D721Med (cell line): ENCODE data around the gene KIF7.

ENCODE experiments used
- DNase-seq: peaks from one replicate; pipeline ENCODE4 v3.0.0; 2011; ENCODE audit warnings: low spot score; ENCODE audit not compliant: insufficient read length
- FAIRE-seq: peaks from 2 replicates; lab custom pipeline; 2011; peaks lifted over from hg19 to GRCh38; lab: Jason Lieb, UNC
- CTCF ChIP-seq: IDR thresholded peaks from 2 replicates; pipeline ENCODE4 v1.5.1; 2012; ENCODE audit warnings: mild to moderate bottlenecking, control low read depth; ENCODE audit not compliant: insufficient read depth; ENCODE audit errors: missing control alignments

The KIF7 gene

GRCh38 chr15:89632563-89633430 is 22.5 kb downstream of the KIF7 start:
- no peak for DNase-seq
- no peak for FAIRE-seq
- no peak for TF ChIP-seq CTCF

- TF ChIP-seq CTCF = no peak
- DNase-seq (no peak), FAIRE-seq (no peak)
These were observed 23.4 kb downstream of the KIF7 start for GRCh38 chr15:89631902-89632264.

- DNase-seq = no peak
- TF ChIP-seq CTCF = no peak
- FAIRE-seq = no peak
These were observed 24.0 kb downstream of the KIF7 start for GRCh38 chr15:89630974-89631901.

GRCh38 chr15:89630260-89630659 is 25.0 kb downstream of the KIF7 start:
- no peak for FAIRE-seq
- DNase-seq = no peak
- no peak for TF ChIP-seq CTCF

- FAIRE-seq (no peak), DNase-seq (no peak)
These were observed 25.4 kb downstream of the KIF7 start for GRCh38 chr15:89629829-89630228.

More at GRCh38 chr15:89629829-89630228, 25.4 kb downstream of the KIF7 start:
- no peak for TF ChIP-seq CTCF
